GM12878 (cell line): ENCODE data around the gene PPP2R2B. TPM values are rescaled to one million over a fixed set of nuclear protein-coding genes. Genes with fewer than 3 reads are reported as not detected.

Experiments
- ATAC-seq: fragments of 200-7000 bp; cut with Tn5 transposase; 3 replicates; pipeline ENCODE4 v1.9.1; 2020; ENCODE audit warnings: mild to moderate bottlenecking, moderate library complexity
- BruUV-seq: library from RNA; stranded (reverse); fragments of 400-500 nt; replicated peaks from 2 replicates; lab custom pipeline; 2021; lab: Mats Ljungman, UMichigan
- CTCF ChIA-PET: fragments of 300-600 bp; sonication (Branson Sonifier 250); formaldehyde crosslinking; extraction: SDS; loops from one replicate; lab custom pipeline; 2021; ENCODE audit warnings: inconsistent platforms; lab: Yijun Ruan, JAX
- POLR2A ChIA-PET: fragments of 350-600 bp; formaldehyde crosslinking; extraction: SDS; loops from one replicate; lab custom pipeline; 2021; ENCODE audit warnings: inconsistent platforms; lab: Charles Lee
- RAD21 ChIA-PET: fragments of 300-600 bp; sonication (Branson Sonifier 250); formaldehyde crosslinking; loops from one replicate; lab custom pipeline; 2023; ENCODE audit warnings: antibody characterized with exemption; ENCODE audit not compliant: unreplicated experiment; lab: Charles Lee
- SMC1A ChIA-PET: fragments of 300-600 bp; sonication (Branson Sonifier 250); formaldehyde crosslinking; loops from one replicate; lab custom pipeline; 2023; ENCODE audit not compliant: unreplicated experiment, uncharacterized antibody; lab: Charles Lee
- DNase-seq: peaks from one replicate; pipeline ENCODE4 v3.0.0-alpha.2; 2011; ENCODE audit warnings: low read depth, low spot score
- FAIRE-seq: peaks from 3 replicates; lab custom pipeline; 2011; peaks lifted over from hg19 to GRCh38; lab: Jason Lieb, UNC
- H2AFZ ChIP-seq: 2 replicates; pipeline ENCODE4 v1.6.0; 2011; ENCODE audit warnings: low read depth, low read length, control low read depth; ENCODE audit not compliant: control insufficient read depth
- H3K27ac ChIP-seq: 2 replicates; pipeline ENCODE4 v1.5.1; 2011; ENCODE audit warnings: control low read depth; ENCODE audit not compliant: control insufficient read depth, insufficient read depth
- H3K27me3 ChIP-seq, 2 experiments: replicated peaks in 1 of 2; 2 replicates each; pipeline versions ENCODE4 v1.6.0 to v1.6.1; 2011; ENCODE audit warnings: low read length in 1 of 2; ENCODE audit not compliant: control insufficient read depth in 2 of 2, insufficient read depth in 2 of 2
- H3K36me3 ChIP-seq, 2 experiments: 2 replicates each; pipeline ENCODE4 v1.5.1; 2011; ENCODE audit warnings: low read length in 1 of 2; ENCODE audit not compliant: control insufficient read depth in 2 of 2, insufficient read depth in 2 of 2
- H3K4me1 ChIP-seq: 2 replicates; pipeline ENCODE4 v1.6.1; 2011; ENCODE audit warnings: mild to moderate bottlenecking, low read length, moderate library complexity, mixed read lengths; ENCODE audit not compliant: control insufficient read depth, insufficient read depth
- H3K4me2 ChIP-seq: 2 replicates; pipeline ENCODE4 v1.6.0; 2011; ENCODE audit warnings: control low read depth; ENCODE audit not compliant: control insufficient read depth, insufficient read depth
- H3K4me3 ChIP-seq: fragments of 200-600 bp; sonication (generic); 2 replicates; pipeline ENCODE4 v1.5.1; 2016
- H3K79me2 ChIP-seq: 2 replicates; pipeline ENCODE4 v1.6.0; 2011; ENCODE audit warnings: low read length; ENCODE audit not compliant: control insufficient read depth, insufficient read depth
- H3K9ac ChIP-seq: 2 replicates; pipeline ENCODE4 v1.8.0; 2011; ENCODE audit warnings: low read length, control low read depth, mixed read lengths; ENCODE audit not compliant: control insufficient read depth, insufficient read depth
- H3K9me3 ChIP-seq: replicated peaks from 3 replicates; pipeline ENCODE4 v1.5.1; 2011; ENCODE audit warnings: mild to moderate bottlenecking, low read length; ENCODE audit not compliant: control insufficient read depth, insufficient read depth
- H4K20me1 ChIP-seq: 2 replicates; pipeline ENCODE4 v1.6.0; 2011; ENCODE audit not compliant: control insufficient read depth, insufficient read depth
- PAX8 ChIP-seq: fragments of 450-650 bp; IDR thresholded peaks from 2 replicates; pipeline ENCODE4 v1.6.1; 2017; ENCODE audit warnings: mild to moderate bottlenecking, moderate library complexity
- SMAD1 ChIP-seq: fragments of 450-650 bp; IDR thresholded peaks from 2 replicates; pipeline ENCODE4 v1.6.1; 2018; ENCODE audit warnings: mild to moderate bottlenecking, low read depth; ENCODE audit not compliant: partially characterized antibody
- TBL1XR1 ChIP-seq: IDR thresholded peaks from 2 replicates; pipeline ENCODE4 v1.6.1; 2012; ENCODE audit warnings: low read depth, low read length, improper control_type of control experiment
- ZNF24 ChIP-seq: fragments of 450-650 bp; IDR thresholded peaks from 2 replicates; pipeline ENCODE4 v1.6.1; 2017; ENCODE audit warnings: antibody characterized with exemption, mild to moderate bottlenecking
- ZSCAN29 ChIP-seq: fragments of 450-650 bp; IDR thresholded peaks from 2 replicates; pipeline ENCODE4 v1.6.1; 2017; ENCODE audit warnings: mild to moderate bottlenecking, moderate library complexity
- WGBS: methylation state at CpG from one replicate; pipeline ENCODE4 v1.1.6; 2016; ENCODE audit warnings: low lambda C conversion rate; ENCODE audit not compliant: insufficient replicate concordance, insufficient coverage; ENCODE audit errors: missing lambda C conversion rate; 5-methylcytosine and 5-hydroxymethylcytosine counted together
- in situ Hi-C: fragments of 300-500 bp; cut with MboI; formaldehyde crosslinking; loops from 9 replicates; pipeline ENCODE4 v1.14.3; 2018; ENCODE audit warnings: mixed read lengths
- intact Hi-C: fragments of 100-400 bp; cut with micrococcal nuclease; formaldehyde crosslinking; loops from one replicate; pipeline ENCODE4 v1.14.2; 2022; ENCODE audit not compliant: unreplicated experiment
- polyA plus RNA-seq, 11 experiments: library from polyadenylated mRNA; depleted of rRNA in 4 of 11; unstranded in 6 of 11; stranded (reverse) in 5 of 11; fragments of >200 nt; fragmentation: Nextera tagmentation in 4 of 11; fragmentation: Illumina TruSeq in 1 of 11; extraction: Ambion mirVana in 4 of 11; extraction: Trizol in 1 of 11; gene quantifications; 1 replicate in 1 of 11; 2 replicates in 10 of 11; pipeline versions ENCODE4 v1.2.1 to v1.2.3, GENCODE V29; 2011 to 2016; ENCODE audit warnings: inconsistent platforms in 2 of 11, missing spikeins in 2 of 11, low read depth in 1 of 11
- total RNA-seq, 4 experiments: library from RNA; depleted of rRNA in 3 of 4; stranded (reverse); fragments of >200 nt in 3 of 4; fragmentation: Illumina TruSeq in 1 of 4; extraction: Trizol in 1 of 4; gene quantifications; 2 replicates each; pipeline versions ENCODE4 v1.2.1 to v1.2.3, GENCODE V29; 2013 to 2021
- TF ChIP-seq, protein P1 (sequence below), 3 experiments: IDR thresholded peaks in 2 of 3; conservative IDR thresholded peaks in 1 of 3; 2 replicates each; pipeline ENCODE4 v1.5.1; 2011; ENCODE audit warnings: low read depth in 3 of 3, low read length in 3 of 3, mild to moderate bottlenecking in 3 of 3, control low read depth in 2 of 3, moderate library complexity in 2 of 3, inconsistent platforms in 1 of 3, mixed read lengths in 1 of 3; ENCODE audit not compliant: control insufficient read depth in 2 of 3, insufficient read depth in 1 of 3; ENCODE audit errors: extremely low read depth in 1 of 3
- TF ChIP-seq, protein P2 (sequence below): fragments of 450-650 bp; IDR thresholded peaks from 2 replicates; pipeline ENCODE4 v1.6.1; 2017; ENCODE audit warnings: low read depth, mild to moderate bottlenecking, moderate library complexity

PPP2R2B gene
- total and polyA plus RNA-seq, 10 of the 15 experiments (the other 5 are each of a cell fraction or from before 2014, with no cell fraction given) = not detected

DNA sequence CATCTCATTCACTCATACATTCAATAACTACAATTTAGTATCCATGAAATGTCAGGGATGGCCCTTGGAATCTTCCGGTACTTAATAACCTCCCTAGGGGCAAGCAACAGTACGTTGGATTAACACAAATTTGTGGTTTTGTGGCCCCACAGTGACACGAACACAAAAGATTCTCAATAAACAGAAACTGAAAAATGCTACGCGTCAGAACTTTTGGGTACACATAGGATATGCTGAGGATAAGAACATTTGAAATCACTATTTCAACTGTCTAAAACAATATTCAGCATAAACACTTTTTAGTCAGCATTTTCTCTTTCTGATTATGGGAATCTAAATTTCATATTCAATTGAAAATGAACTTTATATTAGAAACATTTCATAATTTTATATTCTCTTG is 255.5 kb downstream of the PPP2R2B start:
- CTCF ChIA-PET = interaction anchor here (0.7 to 1.7 kb wide), 5 partner anchors 10 to 566 kb away, joined by 3 to 8 read pairs (median 3); no protein-coding TSS in a partner anchor

DNA sequence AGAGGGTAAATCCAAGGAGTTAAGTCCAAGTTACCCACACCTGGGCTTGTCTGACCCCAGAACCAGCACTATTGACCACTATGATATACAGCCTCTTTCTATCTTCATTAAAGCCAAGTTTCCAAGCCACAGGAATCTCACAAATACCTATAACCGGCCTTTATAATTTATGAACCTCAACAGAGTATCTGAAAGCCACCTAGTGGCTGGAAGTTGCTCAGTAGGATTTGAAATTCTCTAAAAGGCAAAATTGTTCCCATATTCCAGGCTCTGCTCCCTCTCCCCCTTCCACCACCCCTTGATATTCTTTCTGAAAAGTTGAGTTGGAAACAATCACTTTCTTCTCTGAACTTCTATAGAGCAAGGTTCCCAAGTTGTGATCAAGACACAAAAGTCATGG is 256.2 kb downstream of the PPP2R2B start:
- Histone ChIP-seq H3K27me3 (no peaks in the 10 kb centered on the region; a peak in 1 of 4 replicates), H2AFZ (no peak overlapping the region), H3K4me3 (no peak overlapping the region), H3K4me2 (no peak overlapping the region), H3K9ac (no peak overlapping the region), H3K36me3 (no peaks in the 10 kb centered on the region), H3K79me2 (no peaks in the 10 kb centered on the region), H4K20me1 (no peaks in the 10 kb centered on the region), H3K27ac (no peak overlapping the region), H3K4me1 (no peaks in the 10 kb centered on the region), H3K9me3 (no peaks in the 10 kb centered on the region)
- RAD21 ChIA-PET = interaction anchor here (0.7 kb wide), 1 partner anchor 80 kb away, joined by 3 read pairs; no protein-coding TSS in a partner anchor
- BruUV-seq = no TSS peak
- intact Hi-C loops = loop anchor here (5.0 kb wide), 1 partner anchor 80 kb away; no protein-coding TSS in a partner anchor
- no peak for ATAC-seq
- FAIRE-seq = no peak
- in situ Hi-C loops = no loop called here
- SMC1A ChIA-PET = no interaction called here
- POLR2A ChIA-PET = no interaction called here
- DNase-seq = no peak
- 31% methylated on average over 1 of the region's 1 CpG for WGBS
- CTCF ChIA-PET = interaction anchor here (0.7 to 1.7 kb wide), 3 partner anchors 80 to 289 kb away, joined by 3 to 8 read pairs (median 3); no protein-coding TSS in a partner anchor
- TF ChIP-seq, protein P1, sequence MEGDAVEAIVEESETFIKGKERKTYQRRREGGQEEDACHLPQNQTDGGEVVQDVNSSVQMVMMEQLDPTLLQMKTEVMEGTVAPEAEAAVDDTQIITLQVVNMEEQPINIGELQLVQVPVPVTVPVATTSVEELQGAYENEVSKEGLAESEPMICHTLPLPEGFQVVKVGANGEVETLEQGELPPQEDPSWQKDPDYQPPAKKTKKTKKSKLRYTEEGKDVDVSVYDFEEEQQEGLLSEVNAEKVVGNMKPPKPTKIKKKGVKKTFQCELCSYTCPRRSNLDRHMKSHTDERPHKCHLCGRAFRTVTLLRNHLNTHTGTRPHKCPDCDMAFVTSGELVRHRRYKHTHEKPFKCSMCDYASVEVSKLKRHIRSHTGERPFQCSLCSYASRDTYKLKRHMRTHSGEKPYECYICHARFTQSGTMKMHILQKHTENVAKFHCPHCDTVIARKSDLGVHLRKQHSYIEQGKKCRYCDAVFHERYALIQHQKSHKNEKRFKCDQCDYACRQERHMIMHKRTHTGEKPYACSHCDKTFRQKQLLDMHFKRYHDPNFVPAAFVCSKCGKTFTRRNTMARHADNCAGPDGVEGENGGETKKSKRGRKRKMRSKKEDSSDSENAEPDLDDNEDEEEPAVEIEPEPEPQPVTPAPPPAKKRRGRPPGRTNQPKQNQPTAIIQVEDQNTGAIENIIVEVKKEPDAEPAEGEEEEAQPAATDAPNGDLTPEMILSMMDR (IDR thresholded peaks at IDR 0.05 in 2 of 3, conservative IDR thresholded peaks at IDR 0.05 in 1 of 3; ENCODE audit: control insufficient read depth in 2 of 3, extremely low read depth in 1 of 3, insufficient read depth in 1 of 3, low read depth in 3 of 3, low read length in 3 of 3) = peak; percentile 3 to 28 (median 25); a peak in 2 of 6 replicates
- TF ChIP-seq ZNF24 = no peak

More for the DNA sequence above, 255.5 kb downstream of the PPP2R2B start:
- Histone ChIP-seq H3K9me3 (no peaks in the 10 kb centered on the region), H3K4me2 (no peak overlapping the region), H3K9ac (no peak overlapping the region), H3K27me3 (no peaks in the 10 kb centered on the region; a peak in 1 of 4 replicates), H4K20me1 (no peaks in the 10 kb centered on the region), H3K79me2 (no peaks in the 10 kb centered on the region), H3K36me3 (no peaks in the 10 kb centered on the region), H3K27ac (no peak overlapping the region), H2AFZ (no peak overlapping the region), H3K4me3 (no peak overlapping the region), H3K4me1 (no peaks in the 10 kb centered on the region)
- TF ChIP-seq, protein P2, sequence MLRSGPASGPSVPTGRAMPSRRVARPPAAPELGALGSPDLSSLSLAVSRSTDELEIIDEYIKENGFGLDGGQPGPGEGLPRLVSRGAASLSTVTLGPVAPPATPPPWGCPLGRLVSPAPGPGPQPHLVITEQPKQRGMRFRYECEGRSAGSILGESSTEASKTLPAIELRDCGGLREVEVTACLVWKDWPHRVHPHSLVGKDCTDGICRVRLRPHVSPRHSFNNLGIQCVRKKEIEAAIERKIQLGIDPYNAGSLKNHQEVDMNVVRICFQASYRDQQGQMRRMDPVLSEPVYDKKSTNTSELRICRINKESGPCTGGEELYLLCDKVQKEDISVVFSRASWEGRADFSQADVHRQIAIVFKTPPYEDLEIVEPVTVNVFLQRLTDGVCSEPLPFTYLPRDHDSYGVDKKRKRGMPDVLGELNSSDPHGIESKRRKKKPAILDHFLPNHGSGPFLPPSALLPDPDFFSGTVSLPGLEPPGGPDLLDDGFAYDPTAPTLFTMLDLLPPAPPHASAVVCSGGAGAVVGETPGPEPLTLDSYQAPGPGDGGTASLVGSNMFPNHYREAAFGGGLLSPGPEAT = no peak
- TF ChIP-seq PAX8 (no peak), SMAD1 (no peak), ZSCAN29 (no peak), TBL1XR1 (no peak)
- FAIRE-seq = no peak
- BruUV-seq = no TSS peak
- DNase-seq = no peak
- ChIA-PET RAD21 (no interaction called here), SMC1A (no interaction called here), POLR2A (no interaction called here)
- no peak for ATAC-seq
- in situ Hi-C loops (no loop called here), intact Hi-C loops (loop anchor here (5.0 kb wide), 1 partner anchor 81 kb away; no protein-coding TSS in a partner anchor)
- 46% methylated on average over 5 of the region's 5 CpGs for WGBS
